GM06990 (cell line): Measurements from ENCODE around the gene SUV39H1.
"Not testable (repeated sequence)": the region's sequence is repeated elsewhere in the genome, so short reads cannot be mapped to it uniquely, and the experiment has no call there.

Source experiments
- DNase-seq: peaks from one replicate; pipeline ENCODE4 v3.0.0-alpha.2; 2011; ENCODE audit not compliant: insufficient read length; ENCODE audit errors: extremely low read depth
- H3K27me3 ChIP-seq: replicated peaks from 2 replicates; pipeline ENCODE4 v1.6.0; 2011; ENCODE audit warnings: low read length; ENCODE audit not compliant: control insufficient read depth, insufficient read depth
- H3K36me3 ChIP-seq: 2 replicates; pipeline ENCODE4 v1.5.1; 2011; ENCODE audit warnings: low read length; ENCODE audit not compliant: control insufficient read depth, insufficient read depth
- H3K4me3 ChIP-seq: replicated peaks from 2 replicates; pipeline ENCODE4 v1.5.1; 2011; ENCODE audit warnings: low read depth, mild to moderate bottlenecking, control low read depth, low read length
- CTCF ChIP-seq: IDR thresholded peaks from 2 replicates; pipeline ENCODE4 v1.5.1; 2011; ENCODE audit warnings: low read length, control low read depth, mild to moderate bottlenecking, inconsistent platforms; ENCODE audit not compliant: insufficient read depth, poor library complexity, severe bottlenecking

Gene SUV39H1

GRCh38 chrX:48664156-48664555, 32.4 kb upstream of the SUV39H1 start:
- no peak for TF ChIP-seq CTCF
- Histone ChIP-seq H3K36me3 (no peaks in the 10 kb centered on the region), H3K27me3 (no peaks in the 10 kb centered on the region), H3K4me3 (no peak overlapping the region)
- no peak for DNase-seq

GRCh38 chrX:48665991-48666390, 30.5 kb upstream of the SUV39H1 start:
- no peak for DNase-seq
- H3K36me3 ChIP-seq: no peaks in the 10 kb centered on the region
- H3K27me3 ChIP-seq: no peaks in the 10 kb centered on the region
- no peak overlapping the region for H3K4me3 ChIP-seq
- no peak for TF ChIP-seq CTCF

GRCh38 chrX:48666649-48667048, 29.9 kb upstream of the SUV39H1 start:
- H3K36me3 ChIP-seq: no peaks in the 10 kb centered on the region
- no peak for DNase-seq
- H3K4me3 ChIP-seq: no peak overlapping the region
- no peaks in the 10 kb centered on the region for H3K27me3 ChIP-seq
- TF ChIP-seq CTCF: no peak

GRCh38 chrX:48667509-48667908, 29.0 kb upstream of the SUV39H1 start:
- DNase-seq: no peak
- no peak overlapping the region for H3K4me3 ChIP-seq
- TF ChIP-seq CTCF: no peak
- no peaks in the 10 kb centered on the region for H3K36me3 ChIP-seq
- no peaks in the 10 kb centered on the region for H3K27me3 ChIP-seq

GRCh38 chrX:48668187-48668586, 28.3 kb upstream of the SUV39H1 start:
- H3K36me3 ChIP-seq, H3K27me3 ChIP-seq, H3K4me3 ChIP-seq: not testable (repeated sequence)

GRCh38 chrX:48676106-48676892, 20.2 kb upstream of the SUV39H1 start:
- no peak for TF ChIP-seq CTCF
- Histone ChIP-seq H3K4me3 (peak overlapping the region; percentile 82), H3K27me3 (no peaks in the 10 kb centered on the region), H3K36me3 (no peaks in the 10 kb centered on the region)
- DNase-seq: peak; percentile 94

More at GRCh38 chrX:48668187-48668586, 28.3 kb upstream of the SUV39H1 start:
- not testable (repeated sequence) for DNase-seq
